CD14-positive monocyte (primary cell): ENCODE data around the gene CEP20. TPM values are rescaled to one million over a fixed set of nuclear protein-coding genes. Genes with fewer than 3 reads are reported as not detected.

ENCODE experiments used
- DNase-seq, 3 donors: peaks; one replicate each; pipeline ENCODE4 v3.0.0-alpha.2; 2011 to 2022
- H2AFZ ChIP-seq: 2 replicates; pipeline ENCODE4 v1.6.0; 2012; ENCODE audit warnings: mild to moderate bottlenecking, low read depth, low read length, inconsistent platforms; ENCODE audit not compliant: insufficient read depth, poor library complexity, severe bottlenecking
- H3K27ac ChIP-seq, 2 donors: 1 replicate in 1 of 2; 2 replicates in 1 of 2; pipeline ENCODE4 v1.5.1; 2012 to 2013; ENCODE audit warnings: low read length in 2 of 2, control low read depth in 1 of 2, inconsistent platforms in 1 of 2, low read depth in 1 of 2, mild to moderate bottlenecking in 1 of 2
- H3K27me3 ChIP-seq, 2 donors: one replicate each; pipeline versions ENCODE4 v1.6.0 to v1.6.1; 2011 to 2013; ENCODE audit warnings: low read length in 2 of 2; ENCODE audit not compliant: control insufficient read depth in 2 of 2, insufficient read depth in 2 of 2
- H3K36me3 ChIP-seq, 2 donors: replicated peaks in 1 of 2; 1 replicate in 1 of 2; 2 replicates in 1 of 2; pipeline versions ENCODE4 v1.5.1 to v1.6.1; 2012 to 2013; ENCODE audit warnings: low read length in 2 of 2, control low read depth in 1 of 2, inconsistent platforms in 1 of 2, mild to moderate bottlenecking in 1 of 2; ENCODE audit not compliant: insufficient read depth in 2 of 2, control insufficient read depth in 1 of 2
- H3K4me1 ChIP-seq, 2 donors: 1 replicate in 1 of 2; 2 replicates in 1 of 2; pipeline versions ENCODE4 v1.5.1 to v1.6.1; 2012 to 2013; ENCODE audit warnings: low read length in 2 of 2, control low read depth in 1 of 2, inconsistent platforms in 1 of 2, mild to moderate bottlenecking in 1 of 2, moderate library complexity in 1 of 2; ENCODE audit not compliant: insufficient read depth in 2 of 2, control insufficient read depth in 1 of 2
- H3K4me2 ChIP-seq: replicated peaks from 2 replicates; pipeline ENCODE3; 2012; ENCODE audit warnings: low read length, moderate library complexity, mild to moderate bottlenecking; ENCODE audit not compliant: poor library complexity, severe bottlenecking; ENCODE audit errors: extremely low read depth
- H3K4me3 ChIP-seq, 3 experiments: fragments of 200-600 bp in 1 of 3; sonication (generic) in 1 of 3; replicated peaks in 1 of 3; 1 replicate in 2 of 3; 2 replicates in 1 of 3; pipeline ENCODE4 v1.5.1; 2011 to 2013; ENCODE audit warnings: low read length in 3 of 3, mild to moderate bottlenecking in 3 of 3, control low read depth in 2 of 3, low read depth in 2 of 3, inconsistent platforms in 1 of 3, moderate library complexity in 1 of 3
- H3K79me2 ChIP-seq: 2 replicates; pipeline ENCODE4 v1.6.0; 2012; ENCODE audit warnings: mild to moderate bottlenecking, control low read depth, inconsistent platforms, low read length, moderate library complexity; ENCODE audit not compliant: insufficient read depth
- H3K9ac ChIP-seq: 2 replicates; pipeline ENCODE4 v1.6.0; 2017; ENCODE audit warnings: low read length, mild to moderate bottlenecking; ENCODE audit not compliant: insufficient read depth, poor library complexity, severe bottlenecking
- H3K9me3 ChIP-seq, 2 donors: replicated peaks in 1 of 2; 1 replicate in 1 of 2; 2 replicates in 1 of 2; pipeline versions ENCODE4 v1.5.1 to v1.6.1; 2012 to 2013; ENCODE audit warnings: low read length in 2 of 2, control low read depth in 1 of 2; ENCODE audit not compliant: control insufficient read depth in 1 of 2, insufficient read depth in 1 of 2
- H4K20me1 ChIP-seq: 2 replicates; pipeline ENCODE4 v1.6.0; 2012; ENCODE audit warnings: mild to moderate bottlenecking, low read length, control low read depth, moderate library complexity; ENCODE audit not compliant: insufficient read depth
- H3K27ac Mint-ChIP-seq, 7 donors: one replicate each; pipeline ENCODE4 v1.8.0; 2020; ENCODE audit warnings: mild to moderate bottlenecking in 7 of 7, mixed read lengths in 7 of 7, moderate library complexity in 6 of 7, inconsistent platforms in 2 of 7
- H3K27me3 Mint-ChIP-seq, 3 donors: one replicate each; pipeline ENCODE4 v1.8.0; 2021 to 2022; ENCODE audit warnings: low read depth in 3 of 3, mild to moderate bottlenecking in 3 of 3, mixed read lengths in 3 of 3, moderate library complexity in 3 of 3, inconsistent platforms in 1 of 3
- H3K36me3 Mint-ChIP-seq, 2 donors: one replicate each; pipeline ENCODE4 v1.8.0; 2020; ENCODE audit warnings: mixed read lengths in 2 of 2, inconsistent platforms in 1 of 2, mild to moderate bottlenecking in 1 of 2
- H3K4me1 Mint-ChIP-seq: one replicate; pipeline ENCODE4 v1.8.0; 2020; ENCODE audit warnings: mild to moderate bottlenecking, mixed read lengths
- H3K4me3 Mint-ChIP-seq, 2 donors: one replicate each; pipeline ENCODE4 v1.8.0; 2020; ENCODE audit warnings: mild to moderate bottlenecking in 2 of 2, mixed read lengths in 2 of 2, moderate library complexity in 1 of 2
- H3K9me3 Mint-ChIP-seq, 7 donors: one replicate each; pipeline ENCODE4 v1.8.0; 2020 to 2022; ENCODE audit warnings: mixed read lengths in 7 of 7, mild to moderate bottlenecking in 6 of 7, moderate library complexity in 6 of 7, inconsistent platforms in 2 of 7
- CTCF ChIP-seq: fragments of 200-600 bp; IDR thresholded peaks from one replicate; pipeline ENCODE4 v1.8.0; 2022; ENCODE audit warnings: antibody characterized with exemption, mild to moderate bottlenecking
- WGBS: methylation state at CpG from one replicate; pipeline ENCODE4 v1.1.5; 2013; ENCODE audit warnings: missing lambda C conversion rate; ENCODE audit not compliant: insufficient coverage; 5-methylcytosine and 5-hydroxymethylcytosine counted together
- intact Hi-C, 2 donors: fragments of 100-400 bp; cut with micrococcal nuclease; formaldehyde crosslinking; loops; one replicate each; pipeline versions ENCODE4 v1.15.0 to v1.15.1; 2023
- polyA plus RNA-seq, 3 donors: library from polyadenylated mRNA; depleted of rRNA in 1 of 3; unstranded in 2 of 3; stranded (reverse) in 1 of 3; fragments of 300-500 nt in 2 of 3; fragments of >200 nt in 1 of 3; fragmentation: Illumina TruSeq in 2 of 3; gene quantifications; 1 replicate in 2 of 3; 2 replicates in 1 of 3; pipeline ENCODE4 v1.2.3, GENCODE V29; 2012 to 2021

The CEP20 gene
- polyA plus RNA-seq, 3 donors, result 11.6 to 27.3 (median 24.7) TPM

GRCh38 chr16:15932939-15933338 is 44.5 kb upstream of the CEP20 start:
- no peaks in the 10 kb centered on the region for H3K36me3 ChIP-seq
- intact Hi-C loops, result no loop called here
- Mint-ChIP-seq H3K4me3 (no peak overlapping the region), H3K4me1 (peaks cover 43% of the 10 kb centered on the region), H3K27ac (peak overlapping the region in 6 of 7 donors; percentile 13 to 80 (median 72)), H3K9me3 (no peaks in the 10 kb centered on the region), H3K36me3 (peaks cover 0 to 3% of the 10 kb centered on the region in 2 donors), H3K27me3 (peaks cover 0 to 2% (median 0%) of the 10 kb centered on the region in 3 donors)
- H2AFZ ChIP-seq, result no peak overlapping the region
- no peak for TF ChIP-seq CTCF
- H3K4me3 ChIP-seq, result no peak overlapping the region
- no peaks in the 10 kb centered on the region for H3K27me3 ChIP-seq
- no peak overlapping the region for H3K9ac ChIP-seq
- H4K20me1 ChIP-seq, result no peaks in the 10 kb centered on the region
- H3K79me2 ChIP-seq, result no peaks in the 10 kb centered on the region
- peak overlapping the region; percentile 30 for H3K4me2 ChIP-seq
- 100% methylated on average over 1 of the region's 6 CpGs for WGBS
- peaks cover 38 to 46% of the 10 kb centered on the region in 2 donors for H3K4me1 ChIP-seq
- DNase-seq, result no peak
- H3K27ac ChIP-seq, result peak overlapping the region in 1 of 2 donors; percentile 35
- H3K9me3 ChIP-seq, result no peaks in the 10 kb centered on the region

- Mint-ChIP-seq H3K36me3 (no peaks in the 10 kb centered on the region), H3K4me1 (peaks cover 17% of the 10 kb centered on the region), H3K27ac (no peak overlapping the region), H3K27me3 (peaks cover 0 to 3% (median 0%) of the 10 kb centered on the region in 3 donors), H3K9me3 (no peaks in the 10 kb centered on the region), H3K4me3 (no peak overlapping the region)
- TF ChIP-seq CTCF, result no peak
- peak overlapping the region; percentile 22 for H2AFZ ChIP-seq
- intact Hi-C loops, result no loop called here
- H3K79me2 ChIP-seq, result no peaks in the 10 kb centered on the region
- H3K27ac ChIP-seq, result no peak overlapping the region
- no peak for DNase-seq
- WGBS, result 95% methylated on average over 13 of the region's 18 CpGs
- H3K9ac ChIP-seq, result no peak overlapping the region
- H3K9me3 ChIP-seq, result no peaks in the 10 kb centered on the region
- H3K36me3 ChIP-seq, result no peaks in the 10 kb centered on the region
- H3K4me2 ChIP-seq, result no peak overlapping the region
- no peaks in the 10 kb centered on the region for H4K20me1 ChIP-seq
- no peak overlapping the region for H3K4me3 ChIP-seq
- H3K27me3 ChIP-seq, result no peaks in the 10 kb centered on the region
- peaks cover 12 to 17% of the 10 kb centered on the region in 2 donors for H3K4me1 ChIP-seq
Measured at GRCh38 chr16:15928261-15929104, 40.1 kb upstream of the CEP20 start.
